Lung (tissue), 12 donors: ENCODE data around the gene SDK2. TPM values are rescaled to one million over a fixed set of nuclear protein-coding genes. Genes with fewer than 3 reads are reported as not detected.

Experiments used
- ATAC-seq: fragments of 200-7000 bp; cut with Tn5 transposase; one replicate; pipeline ENCODE4 v1.9.1; 2020; ENCODE audit warnings: moderate number of reproducible peaks; ENCODE audit not compliant: insufficient read depth, low FRiP score
- DNase-seq, 3 donors: peaks; one replicate each; pipeline ENCODE4 v3.0.0-alpha.2; 2013 to 2017
- H3K27ac ChIP-seq, 2 donors: one replicate each; pipeline ENCODE4 v1.5.1; 2013; ENCODE audit warnings: mild to moderate bottlenecking in 2 of 2, moderate library complexity in 2 of 2, control low read depth in 1 of 2, inconsistent platforms in 1 of 2, low read depth in 1 of 2, low read length in 1 of 2
- H3K27me3 ChIP-seq, 3 donors: one replicate each; pipeline ENCODE4 v1.5.1; 2013; ENCODE audit warnings: low read length in 2 of 3; ENCODE audit not compliant: control insufficient read depth in 3 of 3, insufficient read depth in 3 of 3
- H3K36me3 ChIP-seq, 4 donors: one replicate each; pipeline ENCODE4 v1.5.1; 2013; ENCODE audit warnings: low read length in 4 of 4, mild to moderate bottlenecking in 1 of 4, moderate library complexity in 1 of 4; ENCODE audit not compliant: control insufficient read depth in 4 of 4, insufficient read depth in 4 of 4
- H3K4me1 ChIP-seq, 5 donors: one replicate each; pipeline ENCODE4 v1.5.1; 2013; ENCODE audit warnings: low read length in 5 of 5, mild to moderate bottlenecking in 2 of 5, moderate library complexity in 1 of 5; ENCODE audit not compliant: control insufficient read depth in 5 of 5, insufficient read depth in 5 of 5
- H3K4me3 ChIP-seq: one replicate; pipeline ENCODE4 v1.5.1; 2013; ENCODE audit warnings: mild to moderate bottlenecking, control low read depth, moderate library complexity
- H3K9ac ChIP-seq, 2 donors: one replicate each; pipeline ENCODE4 v1.5.1; 2013; ENCODE audit warnings: low read length in 2 of 2, control low read depth in 1 of 2; ENCODE audit not compliant: insufficient read depth in 1 of 2
- H3K9me3 ChIP-seq, 4 donors: one replicate each; pipeline ENCODE4 v1.5.1; 2013; ENCODE audit warnings: low read length in 3 of 4, mild to moderate bottlenecking in 1 of 4, moderate library complexity in 1 of 4; ENCODE audit not compliant: control insufficient read depth in 4 of 4, insufficient read depth in 3 of 4
- CTCF ChIP-seq: IDR thresholded peaks from 2 replicates; pipeline ENCODE4 v1.5.1; 2012; ENCODE audit warnings: mild to moderate bottlenecking; ENCODE audit errors: control extremely low read depth, extremely low read depth
- WGBS, 2 donors: extraction: QIAGEN DNeasy Blood & Tissue Kit; methylation state at CpG; one replicate each; pipeline ENCODE4 v1.1.7; 2013; 5-methylcytosine and 5-hydroxymethylcytosine counted together
- polyA plus RNA-seq, 2 donors: library from polyadenylated mRNA; stranded (reverse); fragments of 200-250 nt; gene quantifications; one replicate each; pipeline ENCODE4 v1.2.1, GENCODE V29; 2013
- total RNA-seq, 2 donors: library from RNA; depleted of rRNA in 1 of 2; stranded (reverse); fragments of >200 nt in 1 of 2; gene quantifications; one replicate each; pipeline ENCODE4 v1.2.1, GENCODE V29; 2014 to 2021
- donor health status: control.
- donor health status: control.
- donor health status: Bipolar disorder and iron deficiency.
- donor health status: healthy.
- donor health status: DM: yes; HTN: yes; CAD: no.

The SDK2 gene
- total and polyA plus RNA-seq, 4 donors = 0.91 to 41.7 (median 4.3) TPM

- H3K4me1 ChIP-seq = peaks cover 0 to 10% (median 0%) of the 10 kb centered on the region in 5 donors
- H3K36me3 ChIP-seq = no peaks in the 10 kb centered on the region
- no peak for ATAC-seq
- H3K27ac ChIP-seq = no peak overlapping the region
- H3K9me3 ChIP-seq = peaks cover 0 to 2% (median 0%) of the 10 kb centered on the region in 4 donors
- no peak overlapping the region for H3K4me3 ChIP-seq
- DNase-seq = no peak
- no peak overlapping the region for H3K9ac ChIP-seq
- WGBS, 2 donors = 93 to 95% methylated on average over 7 of the region's 7 CpGs
- no peaks in the 10 kb centered on the region for H3K27me3 ChIP-seq
- no peak for TF ChIP-seq CTCF
Measured at GRCh38 chr17:73624496-73624988, 19.7 kb downstream of the SDK2 start.

- H3K9ac ChIP-seq = peak overlapping the region in 1 of 2 donors; percentile 4
- no peak overlapping the region for H3K27ac ChIP-seq
- H3K36me3 ChIP-seq = no peaks in the 10 kb centered on the region
- no peak overlapping the region for H3K4me3 ChIP-seq
- H3K4me1 ChIP-seq = peaks cover 0 to 10% (median 0%) of the 10 kb centered on the region in 5 donors
- H3K9me3 ChIP-seq = peaks cover 0 to 2% (median 0%) of the 10 kb centered on the region in 4 donors
- TF ChIP-seq CTCF = no peak
- WGBS, 2 donors = 46 to 51% methylated on average over 3 of the region's 3 CpGs
- no peak for DNase-seq
- H3K27me3 ChIP-seq = no peaks in the 10 kb centered on the region
- ATAC-seq = no peak
Measured at GRCh38 chr17:73623818-73624217, 20.4 kb downstream of the SDK2 start.

GRCh38 chr17:73623247-73623646 is 21.0 kb downstream of the SDK2 start:
- Histone ChIP-seq H3K4me3 (no peak overlapping the region), H3K4me1 (peaks cover 0 to 10% (median 0%) of the 10 kb centered on the region in 5 donors), H3K9me3 (peaks cover 0 to 2% (median 0%) of the 10 kb centered on the region in 4 donors), H3K27ac (no peak overlapping the region), H3K36me3 (no peaks in the 10 kb centered on the region), H3K27me3 (no peaks in the 10 kb centered on the region), H3K9ac (no peak overlapping the region)
- WGBS, 2 donors = 67 to 93% methylated on average over 2 of the region's 2 CpGs
- DNase-seq = no peak
- no peak for TF ChIP-seq CTCF
- no peak for ATAC-seq

- ATAC-seq = no peak
- Histone ChIP-seq H3K4me3 (no peak overlapping the region), H3K9ac (no peak overlapping the region), H3K4me1 (peaks cover 0 to 15% (median 0%) of the 10 kb centered on the region in 5 donors), H3K9me3 (peaks cover 0 to 2% (median 0%) of the 10 kb centered on the region in 4 donors), H3K27ac (no peak overlapping the region), H3K36me3 (no peaks in the 10 kb centered on the region), H3K27me3 (no peaks in the 10 kb centered on the region)
- no peak for DNase-seq
- 93 to 99% methylated on average over 3 of the region's 3 CpGs for WGBS, 2 donors
- TF ChIP-seq CTCF = no peak
Measured at GRCh38 chr17:73622381-73622780, 21.9 kb downstream of the SDK2 start.
